Osteoblast (primary cell): Measurements from ENCODE around the gene CCDC167. TPM values are rescaled to one million over a fixed set of nuclear protein-coding genes. Genes with fewer than 3 reads are reported as not detected.

Experiments used
- DNase-seq: peaks from one replicate; pipeline ENCODE4 v3.0.0; 2011; ENCODE audit warnings: low spot score, mixed read lengths; ENCODE audit not compliant: insufficient read length; ENCODE audit errors: missing footprints
- H2AFZ ChIP-seq: 2 replicates; pipeline ENCODE4 v1.6.0; 2011; ENCODE audit warnings: mild to moderate bottlenecking, low read length
- H3K27ac ChIP-seq: 2 replicates; pipeline ENCODE4 v1.5.1; 2011; ENCODE audit warnings: mild to moderate bottlenecking, low read depth, low read length, moderate library complexity
- H3K27me3 ChIP-seq: 2 replicates; pipeline ENCODE4 v1.6.0; 2012; ENCODE audit warnings: mild to moderate bottlenecking, control low read depth, inconsistent platforms, low read length, moderate library complexity; ENCODE audit not compliant: insufficient read depth
- H3K36me3 ChIP-seq: 2 replicates; pipeline ENCODE4 v1.5.1; 2011; ENCODE audit warnings: mild to moderate bottlenecking, low read length, control low read depth, moderate library complexity; ENCODE audit not compliant: insufficient read depth
- H3K4me1 ChIP-seq: 2 replicates; pipeline ENCODE4 v1.5.1; 2011; ENCODE audit warnings: mild to moderate bottlenecking, low read length, control low read depth, moderate library complexity; ENCODE audit not compliant: insufficient read depth
- H3K4me2 ChIP-seq: 2 replicates; pipeline ENCODE4 v1.6.0; 2011; ENCODE audit warnings: mild to moderate bottlenecking, low read length; ENCODE audit not compliant: insufficient read depth
- H3K4me3 ChIP-seq: fragments of 200-600 bp; sonication (generic); 3 replicates; pipeline ENCODE4 v1.5.1; 2012; ENCODE audit warnings: mild to moderate bottlenecking, low read length, inconsistent platforms; ENCODE audit not compliant: insufficient read depth
- H3K79me2 ChIP-seq: 2 replicates; pipeline ENCODE4 v1.6.0; 2012; ENCODE audit warnings: mild to moderate bottlenecking, low read length, control low read depth, inconsistent platforms; ENCODE audit not compliant: insufficient read depth
- H3K9me3 ChIP-seq: 2 replicates; pipeline ENCODE4 v1.5.1; 2011; ENCODE audit warnings: low read depth, low read length, control low read depth
- H4K20me1 ChIP-seq: 2 replicates; pipeline ENCODE4 v1.6.0; 2012; ENCODE audit warnings: mild to moderate bottlenecking, low read length, control low read depth; ENCODE audit not compliant: insufficient read depth
- total RNA-seq: library from RNA; depleted of rRNA; stranded (reverse); fragments of >200 nt; gene quantifications from 2 replicates; pipeline ENCODE4 v1.2.3, GENCODE V29; 2012
- TF ChIP-seq, protein P1 (sequence below): IDR thresholded peaks from 2 replicates; pipeline ENCODE4 v1.5.1; 2011; ENCODE audit warnings: mild to moderate bottlenecking, low read depth, low read length, moderate library complexity; ENCODE audit errors: extremely low read depth

CCDC167 gene
- total RNA-seq, 1 donor = 14.8 TPM

DNA sequence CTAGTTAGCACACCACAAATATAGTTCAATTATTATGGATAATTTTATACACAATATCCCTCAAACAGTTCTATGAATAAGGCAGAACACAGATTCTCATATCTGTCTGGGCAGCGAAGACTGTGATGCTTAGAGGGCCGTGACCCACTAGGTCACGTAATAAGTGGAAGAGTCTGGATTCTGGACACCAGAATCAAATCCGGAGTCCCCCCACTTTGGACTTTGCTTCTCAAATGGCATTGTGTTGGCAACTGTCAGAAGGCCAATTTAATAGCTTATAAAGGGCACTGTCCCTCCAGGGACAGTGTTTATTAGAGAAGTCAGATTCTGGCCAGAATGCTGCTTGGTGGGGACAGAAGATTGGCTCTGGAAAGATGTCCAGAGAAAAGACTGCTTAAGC lies 6.8 kb upstream of the CCDC167 start:
- Histone ChIP-seq H3K27ac (no peak overlapping the region), H3K4me1 (no peaks in the 10 kb centered on the region), H3K79me2 (no peaks in the 10 kb centered on the region), H3K36me3 (no peaks in the 10 kb centered on the region), H2AFZ (no peak overlapping the region), H3K9me3 (no peaks in the 10 kb centered on the region), H3K4me3 (no peak overlapping the region), H3K4me2 (no peak overlapping the region), H3K27me3 (peaks cover 27% of the 10 kb centered on the region), H4K20me1 (no peaks in the 10 kb centered on the region)
- TF ChIP-seq, protein P1, sequence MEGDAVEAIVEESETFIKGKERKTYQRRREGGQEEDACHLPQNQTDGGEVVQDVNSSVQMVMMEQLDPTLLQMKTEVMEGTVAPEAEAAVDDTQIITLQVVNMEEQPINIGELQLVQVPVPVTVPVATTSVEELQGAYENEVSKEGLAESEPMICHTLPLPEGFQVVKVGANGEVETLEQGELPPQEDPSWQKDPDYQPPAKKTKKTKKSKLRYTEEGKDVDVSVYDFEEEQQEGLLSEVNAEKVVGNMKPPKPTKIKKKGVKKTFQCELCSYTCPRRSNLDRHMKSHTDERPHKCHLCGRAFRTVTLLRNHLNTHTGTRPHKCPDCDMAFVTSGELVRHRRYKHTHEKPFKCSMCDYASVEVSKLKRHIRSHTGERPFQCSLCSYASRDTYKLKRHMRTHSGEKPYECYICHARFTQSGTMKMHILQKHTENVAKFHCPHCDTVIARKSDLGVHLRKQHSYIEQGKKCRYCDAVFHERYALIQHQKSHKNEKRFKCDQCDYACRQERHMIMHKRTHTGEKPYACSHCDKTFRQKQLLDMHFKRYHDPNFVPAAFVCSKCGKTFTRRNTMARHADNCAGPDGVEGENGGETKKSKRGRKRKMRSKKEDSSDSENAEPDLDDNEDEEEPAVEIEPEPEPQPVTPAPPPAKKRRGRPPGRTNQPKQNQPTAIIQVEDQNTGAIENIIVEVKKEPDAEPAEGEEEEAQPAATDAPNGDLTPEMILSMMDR = no peak
- DNase-seq = peak; percentile 59

DNA sequence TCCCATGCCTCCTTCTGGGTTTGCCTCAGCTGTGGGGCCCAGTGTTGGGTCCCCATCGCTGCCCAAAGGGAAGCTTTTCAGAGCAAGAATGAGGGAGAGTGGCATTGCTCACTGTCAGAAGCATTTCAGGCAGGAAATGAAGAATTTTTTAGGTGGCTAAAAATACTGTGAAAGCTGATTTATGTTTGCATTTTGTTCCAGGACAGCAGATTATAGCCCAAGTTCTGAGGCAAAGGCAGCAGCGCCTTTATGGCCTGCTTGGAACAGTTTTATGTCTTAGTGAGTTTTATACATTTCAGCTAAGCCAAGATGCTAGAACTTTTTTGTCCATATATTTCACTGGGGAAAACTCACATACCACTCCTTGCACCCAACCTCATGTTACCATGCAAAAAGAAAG lies 4.3 kb upstream of the CCDC167 start:
- Histone ChIP-seq H3K4me1 (peaks cover 1% of the 10 kb centered on the region), H3K27me3 (peaks cover 22% of the 10 kb centered on the region), H3K4me2 (no peak overlapping the region), H3K36me3 (no peaks in the 10 kb centered on the region), H3K9me3 (no peaks in the 10 kb centered on the region), H3K27ac (no peak overlapping the region), H3K4me3 (no peak overlapping the region), H2AFZ (no peak overlapping the region), H3K79me2 (peaks cover 2% of the 10 kb centered on the region), H4K20me1 (no peaks in the 10 kb centered on the region)
- peak; percentile 26 for DNase-seq
- TF ChIP-seq, protein P1 = no peak

DNA sequence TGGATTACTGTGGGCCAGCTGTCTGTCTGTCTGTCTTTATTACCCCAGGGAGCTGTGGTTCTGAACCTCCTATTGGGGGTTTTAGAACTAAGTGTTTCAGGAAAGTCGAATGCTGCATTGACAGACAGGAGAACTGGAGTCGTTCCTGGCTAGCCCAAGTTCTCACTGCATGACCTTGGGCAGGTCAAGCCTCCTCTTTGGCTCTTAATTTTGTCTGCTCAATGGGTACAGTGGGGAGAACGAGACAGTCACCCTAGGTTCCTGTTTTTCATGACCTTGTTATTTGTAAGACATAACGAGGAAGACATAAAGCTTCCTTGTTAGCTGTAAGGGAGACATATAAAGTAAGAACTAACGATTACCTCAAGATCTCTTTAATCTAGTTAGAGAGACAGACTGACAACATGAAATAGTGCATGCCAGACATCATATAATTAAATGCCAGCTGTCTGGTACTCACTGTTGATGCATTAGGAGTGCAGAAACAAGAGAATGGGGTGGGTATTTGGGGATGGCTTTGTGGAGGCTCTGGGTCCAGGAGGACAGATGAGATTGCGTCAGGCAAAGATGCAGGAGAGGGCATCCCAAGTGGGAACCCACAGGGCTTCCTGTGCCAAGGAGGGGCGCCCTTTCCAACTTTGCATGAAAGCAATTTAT lies 3.7 kb upstream of the CCDC167 start:
- peak; percentile 73 for DNase-seq
- Histone ChIP-seq H3K27me3 (peaks cover 22% of the 10 kb centered on the region), H3K4me2 (no peak overlapping the region), H2AFZ (no peak overlapping the region), H3K9me3 (no peaks in the 10 kb centered on the region), H3K4me3 (no peak overlapping the region), H3K27ac (no peak overlapping the region), H3K4me1 (peaks cover 3% of the 10 kb centered on the region), H4K20me1 (no peaks in the 10 kb centered on the region), H3K79me2 (peaks cover 4% of the 10 kb centered on the region), H3K36me3 (no peaks in the 10 kb centered on the region)
- TF ChIP-seq, protein P1 = no peak

DNA sequence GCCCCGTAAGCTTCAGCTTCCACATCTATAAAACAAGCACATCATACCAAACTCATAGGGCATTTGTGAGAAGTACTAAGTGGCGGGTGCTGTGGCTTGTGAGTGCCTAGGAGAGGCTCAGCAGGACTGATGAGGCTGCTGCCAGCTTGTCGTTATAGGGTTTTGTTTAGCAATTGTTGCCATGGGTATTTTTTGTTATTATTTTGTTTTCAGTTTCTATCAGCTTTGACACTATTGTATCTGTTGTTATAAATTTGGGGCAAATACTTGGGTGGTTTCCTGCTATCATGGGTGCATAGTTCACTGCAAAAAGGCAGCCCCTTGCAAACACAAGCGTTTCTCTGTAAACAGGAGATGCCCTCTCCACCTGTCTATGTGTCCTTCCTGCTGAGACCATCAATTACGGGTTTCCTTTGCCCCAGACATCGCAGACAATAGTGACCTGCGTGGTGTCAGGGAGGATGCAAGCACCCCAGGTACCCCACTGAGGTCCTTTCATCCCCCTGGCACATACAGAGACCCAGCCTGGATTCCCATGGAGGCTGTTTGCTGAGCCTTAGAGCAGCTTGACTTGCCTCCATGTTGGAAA lies 3.1 kb upstream of the CCDC167 start:
- Histone ChIP-seq H3K27me3 (peaks cover 22% of the 10 kb centered on the region), H3K36me3 (no peaks in the 10 kb centered on the region), H3K79me2 (peaks cover 6% of the 10 kb centered on the region), H4K20me1 (no peaks in the 10 kb centered on the region), H3K4me3 (no peak overlapping the region), H3K4me1 (peaks cover 3% of the 10 kb centered on the region), H2AFZ (no peak overlapping the region), H3K9me3 (no peaks in the 10 kb centered on the region), H3K27ac (no peak overlapping the region), H3K4me2 (no peak overlapping the region)
- TF ChIP-seq, protein P1 = no peak
- peak; percentile 56 for DNase-seq
